D721Med (cell line): ENCODE data around the gene DOP1A.

Experiments used
- DNase-seq: peaks from one replicate; pipeline ENCODE4 v3.0.0; 2011; ENCODE audit warnings: low spot score; ENCODE audit not compliant: insufficient read length
- FAIRE-seq: peaks from 2 replicates; lab custom pipeline; 2011; peaks lifted over from hg19 to GRCh38; lab: Jason Lieb, UNC
- CTCF ChIP-seq: IDR thresholded peaks from 2 replicates; pipeline ENCODE4 v1.5.1; 2012; ENCODE audit warnings: mild to moderate bottlenecking, control low read depth; ENCODE audit not compliant: insufficient read depth; ENCODE audit errors: missing control alignments

The DOP1A gene

GRCh38 chr6:83061190-83061589 lies 6.3 kb upstream of the DOP1A start:
- no peak for TF ChIP-seq CTCF
- FAIRE-seq: no peak
- DNase-seq: no peak

- no peak for FAIRE-seq
- no peak for TF ChIP-seq CTCF
- DNase-seq: no peak
Measured at GRCh38 chr6:83062225-83062624, 5.2 kb upstream of the DOP1A start.

- FAIRE-seq (no peak), DNase-seq (peak; percentile 64)
- peak; percentile 80 for TF ChIP-seq CTCF
Measured at GRCh38 chr6:83065511-83066192, 1.8 kb upstream of the DOP1A start, which contains the start of gene UBE3D. TSS of gene UBE3D (minus strand) at chr6:83065841. CDS start at chr6:83065718, 123 bp downstream.

- TF ChIP-seq CTCF: no peak
- FAIRE-seq (no peak), DNase-seq (no peak)
Measured at GRCh38 chr6:83068616-83069015, 1.1 kb downstream of the DOP1A start.

GRCh38 chr6:83069633-83070032 lies 2.2 kb downstream of the DOP1A start:
- FAIRE-seq: no peak
- no peak for TF ChIP-seq CTCF

DNA sequence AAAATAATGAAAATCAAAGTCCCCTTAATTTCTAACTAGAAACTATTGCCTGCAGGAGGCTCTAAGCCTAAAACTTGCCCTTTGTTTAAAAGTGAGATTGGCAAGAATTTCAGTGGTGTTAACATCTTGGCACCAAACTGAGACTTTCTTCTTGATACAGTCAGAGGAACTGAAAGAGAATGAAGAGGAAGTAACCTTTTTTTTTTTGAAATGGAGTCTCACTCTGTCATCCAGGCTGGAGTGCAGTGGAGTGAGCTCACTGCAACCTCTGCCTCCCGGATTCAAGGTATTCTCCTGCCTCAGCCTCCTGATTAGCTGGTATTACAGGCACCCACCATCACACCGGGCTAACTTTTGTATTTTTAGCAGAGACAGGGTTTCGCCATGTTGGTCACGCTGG lies 3.6 kb downstream of the DOP1A start:
- no peak for TF ChIP-seq CTCF
- DNase-seq: no peak
- FAIRE-seq: no peak

More at GRCh38 chr6:83069633-83070032, 2.2 kb downstream of the DOP1A start:
- no peak for DNase-seq

- DNase-seq (no peak), FAIRE-seq (no peak)
- no peak for TF ChIP-seq CTCF
Measured at GRCh38 chr6:83071707-83072106, 4.2 kb downstream of the DOP1A start.
